HCT116 (cell line): Measurements from ENCODE around the gene THAP3. TPM values are rescaled to one million over a fixed set of nuclear protein-coding genes. Genes with fewer than 3 reads are reported as not detected.
A peak's percentile ranks its signal among the peaks of the same experiment; 100 is the strongest.

Experiments
- ATAC-seq: fragments of 200-7000 bp; cut with Tn5 transposase; 2 replicates; pipeline ENCODE4 v1.9.1; 2020; ENCODE audit warnings: mild to moderate bottlenecking, moderate library complexity
- BruUV-seq: library from RNA; stranded (reverse); fragments of 400-500 nt; replicated peaks from 2 replicates; lab custom pipeline; 2021; lab: Mats Ljungman, UMichigan
- CTCF ChIA-PET: fragments of 300-600 bp; sonication (Branson Sonifier 250); formaldehyde crosslinking; loops from one replicate; lab custom pipeline; 2021; ENCODE audit warnings: antibody characterized with exemption; lab: Charles Lee
- POLR2A ChIA-PET: fragments of 300-600, 350-600 bp; sonication (Branson Sonifier 250); formaldehyde crosslinking; loops from one replicate; lab custom pipeline; 2021; ENCODE audit warnings: antibody characterized with exemption; lab: Charles Lee
- RAD21 ChIA-PET, 2 experiments: fragments of 300-600 bp; sonication (Branson Sonifier 250); formaldehyde crosslinking; loops; one replicate each; lab custom pipeline; 2023; ENCODE audit warnings: low total read pairs in 2 of 2; ENCODE audit not compliant: uncharacterized antibody in 2 of 2, unreplicated experiment in 2 of 2, low non-redundant PET in 1 of 2; lab: Charles Lee
- DNase-seq: peaks from one replicate; pipeline ENCODE4 v3.0.0-alpha.2; 2010; ENCODE audit warnings: low read depth, low spot score
- H2AFZ ChIP-seq: fragments of 200-600 bp; shearing (Covaris generic), sonication (generic); 2 replicates; pipeline ENCODE4 v1.6.1; 2017; ENCODE audit warnings: low read depth, mixed run types, mixed read lengths, antibody characterized with exemption, low read length; ENCODE audit not compliant: poor library complexity, severe bottlenecking
- H3K27ac ChIP-seq: 2 replicates; pipeline ENCODE4 v1.5.1; 2012; ENCODE audit warnings: low read depth, low read length
- H3K27me3 ChIP-seq: fragments of 200-600 bp; sonication (generic); 2 replicates; pipeline ENCODE4 v1.6.1; 2016; ENCODE audit warnings: mixed run types, low read length, mixed read lengths; ENCODE audit not compliant: insufficient read depth
- H3K36me3 ChIP-seq, 2 experiments: fragments of 200-500 bp in 1 of 2; fragments of 200-600 bp in 1 of 2; sonication (Bioruptor generic) in 1 of 2; sonication (generic) in 1 of 2; 2 replicates each; pipeline versions ENCODE4 v1.5.1 to v1.6.1; 2014 to 2016; ENCODE audit warnings: low read length in 2 of 2, inconsistent platforms in 1 of 2, mixed read lengths in 1 of 2, mixed run types in 1 of 2; ENCODE audit not compliant: insufficient read depth in 2 of 2, control insufficient read depth in 1 of 2
- H3K4me1 ChIP-seq, 2 experiments: fragments of 200-600 bp in 1 of 2; sonication (generic) in 1 of 2; 2 replicates each; pipeline versions ENCODE4 v1.5.1 to v1.6.1; 2012 to 2017; ENCODE audit warnings: low read length in 2 of 2, inconsistent platforms in 1 of 2, mild to moderate bottlenecking in 1 of 2, mixed read lengths in 1 of 2, mixed run types in 1 of 2, moderate library complexity in 1 of 2; ENCODE audit not compliant: insufficient read depth in 2 of 2, control insufficient read depth in 1 of 2
- H3K4me2 ChIP-seq: fragments of 200-600 bp; sonication (generic); 2 replicates; pipeline ENCODE4 v1.6.1; 2017; ENCODE audit warnings: mixed run types, low read length, mixed read lengths
- H3K4me3 ChIP-seq, 2 experiments: fragments of 200-600 bp in 1 of 2; sonication (generic) in 1 of 2; replicated peaks in 1 of 2; 2 replicates each; pipeline ENCODE4 v1.5.1; 2011 to 2016; ENCODE audit warnings: low read length in 2 of 2, control low read depth in 1 of 2, low read depth in 1 of 2, mild to moderate bottlenecking in 1 of 2, mixed read lengths in 1 of 2, mixed run types in 1 of 2
- H3K79me2 ChIP-seq: fragments of 200-600 bp; sonication (generic); 2 replicates; pipeline ENCODE4 v1.6.1; 2017; ENCODE audit warnings: mild to moderate bottlenecking, mixed run types, low read length, moderate library complexity, mixed read lengths; ENCODE audit not compliant: insufficient read depth
- H3K9ac ChIP-seq: fragments of 200-600 bp; sonication (generic); 2 replicates; pipeline ENCODE4 v1.6.1; 2016; ENCODE audit warnings: low read length, mixed read lengths
- H3K9me2 ChIP-seq: fragments of 200-600 bp; sonication (generic), shearing (Covaris generic); 2 replicates; pipeline ENCODE4 v1.6.1; 2017; ENCODE audit warnings: mixed run types, mild to moderate bottlenecking, moderate library complexity; ENCODE audit not compliant: insufficient read depth
- H3K9me3 ChIP-seq, 2 experiments: fragments of 200-500 bp in 1 of 2; fragments of 200-600 bp in 1 of 2; sonication (Bioruptor generic) in 1 of 2; sonication (generic) in 1 of 2; 2 replicates each; pipeline ENCODE4 v1.6.1; 2014 to 2017; ENCODE audit warnings: low read length in 2 of 2, mixed read lengths in 2 of 2, inconsistent platforms in 1 of 2, low read depth in 1 of 2, mild to moderate bottlenecking in 1 of 2, mixed run types in 1 of 2, moderate library complexity in 1 of 2; ENCODE audit not compliant: control insufficient read depth in 1 of 2, insufficient read depth in 1 of 2
- H4K20me1 ChIP-seq: fragments of 200-600 bp; sonication (generic), shearing (Covaris generic); 2 replicates; pipeline ENCODE4 v1.6.1; 2017; ENCODE audit warnings: mixed run types, mild to moderate bottlenecking, moderate library complexity; ENCODE audit not compliant: insufficient read depth
- CBX3 ChIP-seq: IDR thresholded peaks from 2 replicates; pipeline ENCODE4 v1.6.1; 2012; ENCODE audit warnings: low read depth
- EZH2phosphoT487 ChIP-seq: fragments of 200-600 bp; IDR thresholded peaks from 2 replicates; pipeline ENCODE4 v1.6.1; 2018; ENCODE audit warnings: antibody characterized with exemption, borderline replicate concordance
- POLR2A ChIP-seq: IDR thresholded peaks from 2 replicates; pipeline ENCODE4 v1.7.0; 2011; ENCODE audit warnings: borderline replicate concordance; ENCODE audit not compliant: insufficient read depth, insufficient read length; ENCODE audit errors: extremely low read depth
- POLR2AphosphoS5 ChIP-seq: IDR thresholded peaks from 2 replicates; pipeline ENCODE4 v1.6.1; 2011; ENCODE audit warnings: mild to moderate bottlenecking, low read depth, low read length, moderate library complexity
- REST ChIP-seq: IDR thresholded peaks from 2 replicates; pipeline ENCODE4 v1.6.1; 2012; ENCODE audit warnings: low read depth
- SIN3A ChIP-seq: IDR thresholded peaks from 2 replicates; pipeline ENCODE4 v1.6.1; 2012; ENCODE audit warnings: low read depth
- SP1 ChIP-seq: IDR thresholded peaks from 2 replicates; pipeline ENCODE4 v1.6.1; 2012; ENCODE audit warnings: low read depth
- TCF7L2 ChIP-seq: IDR thresholded peaks from 2 replicates; pipeline ENCODE4 v1.7.0; 2011; ENCODE audit warnings: borderline replicate concordance, inconsistent platforms; ENCODE audit not compliant: insufficient read depth, insufficient read length; ENCODE audit errors: extremely low read depth
- ZBTB33 ChIP-seq: IDR thresholded peaks from 2 replicates; pipeline ENCODE4 v1.6.1; 2011; ENCODE audit warnings: mild to moderate bottlenecking, low read length, moderate library complexity; ENCODE audit not compliant: insufficient replicate concordance; ENCODE audit errors: extremely low read depth
- ZFX ChIP-seq: fragments of 450-650 bp; IDR thresholded peaks from 2 replicates; pipeline ENCODE4 v1.6.1; 2017
- ZNF274 ChIP-seq: fragments of 200-500 bp; sonication (Bioruptor generic); IDR thresholded peaks from 2 replicates; pipeline ENCODE4 v1.6.1; 2014; ENCODE audit warnings: mild to moderate bottlenecking, low read depth, low read length, inconsistent platforms
- intact Hi-C: fragments of 100-400 bp; cut with micrococcal nuclease; formaldehyde crosslinking; loops from 2 replicates; pipeline ENCODE4 v1.10.0; 2022
- total RNA-seq: library from RNA; stranded (reverse); gene quantifications from one replicate; pipeline ENCODE4 v1.2.1, GENCODE V29; 2021; ENCODE audit not compliant: unreplicated experiment

The THAP3 gene
- total RNA-seq, 1 experiment from 2014 or later, result 23.1 TPM

- no peak overlapping the region for H3K4me3 ChIP-seq
- H2AFZ ChIP-seq, result no peak overlapping the region
- no peaks in the 10 kb centered on the region for H3K9me2 ChIP-seq
- H4K20me1 ChIP-seq, result no peaks in the 10 kb centered on the region
- no peaks in the 10 kb centered on the region for H3K9me3 ChIP-seq
- H3K79me2 ChIP-seq, result peaks cover 83% of the 10 kb centered on the region
- no TSS peak for BruUV-seq
- H3K4me1 ChIP-seq, result peaks cover 0 to 18% of the 10 kb centered on the region in 2 experiments; a peak in 2 of 4 replicates
- no peak for TF ChIP-seq POLR2AphosphoS5
- TF ChIP-seq ZFX, result no peak
- no peak for TF ChIP-seq SP1
- no peak overlapping the region for H3K27ac ChIP-seq
- CTCF ChIA-PET, result no interaction called here
- no peak for ATAC-seq
- POLR2A ChIA-PET, result no interaction called here
- H3K4me2 ChIP-seq, result no peak overlapping the region
- H3K9ac ChIP-seq, result no peak overlapping the region
- DNase-seq, result no peak
- H3K27me3 ChIP-seq, result no peaks in the 10 kb centered on the region
- RAD21 ChIA-PET, result no interaction called here
- peaks cover 29 to 39% of the 10 kb centered on the region in 2 experiments for H3K36me3 ChIP-seq
- intact Hi-C loops, result no loop called here
These were observed 2.1 kb upstream of the THAP3 start for GRCh38 chr1:6622396-6623152.

GRCh38 chr1:6623269-6623965, 1.3 kb upstream of the THAP3 start:
- Histone ChIP-seq H3K4me1 (peaks cover 0 to 18% of the 10 kb centered on the region in 2 experiments; a peak in 2 of 4 replicates), H4K20me1 (no peaks in the 10 kb centered on the region), H3K27me3 (no peaks in the 10 kb centered on the region), H3K4me3 (no peak overlapping the region), H3K9me2 (no peaks in the 10 kb centered on the region), H3K36me3 (peaks cover 26 to 38% of the 10 kb centered on the region in 2 experiments), H2AFZ (no peak overlapping the region), H3K79me2 (peaks cover 80% of the 10 kb centered on the region), H3K9me3 (no peaks in the 10 kb centered on the region), H3K9ac (no peak overlapping the region), H3K4me2 (no peak overlapping the region), H3K27ac (peak overlapping the region; percentile 85; the same call in 1 of the 2 replicates)
- CTCF ChIA-PET, result no interaction called here
- TF ChIP-seq CBX3, result no peak
- no peak for TF ChIP-seq REST
- no peak for TF ChIP-seq SP1
- TF ChIP-seq EZH2phosphoT487, result no peak
- no peak for TF ChIP-seq ZFX
- TF ChIP-seq SIN3A, result no peak
- no peak for TF ChIP-seq POLR2AphosphoS5
- no peak for TF ChIP-seq TCF7L2
- TF ChIP-seq ZBTB33, result no peak
- no peak for TF ChIP-seq ZNF274
- TF ChIP-seq POLR2A, result no peak
- ATAC-seq (no peak), DNase-seq (no peak)
- POLR2A ChIA-PET, result interaction anchor here (0.8 to 1.4 kb wide), 2 partner anchors 14 to 20 kb away, joined by 3 to 6 read pairs; partner anchors contain the start of gene KLHL21
- intact Hi-C loops, result no loop called here
- BruUV-seq, result no TSS peak
- RAD21 ChIA-PET, result no interaction called here
